Measurements from ENCODE around the gene NOVA2. TPM values are rescaled to one million over a fixed set of nuclear protein-coding genes. Genes with fewer than 3 reads are reported as not detected.

Gene NOVA2
- total and polyA plus RNA-seq, 9 of the 15 experiments (the other 6 are each of a cell fraction or from before 2014, with no cell fraction given), result not detected

- DNase-seq (ENCODE audit: extremely low read depth in 1 of 4, low spot score in 3 of 4), result no peak
- no peak for ATAC-seq
- Histone ChIP-seq H3K36me3 (ENCODE audit: control insufficient read depth, insufficient read depth, low read length) (no peaks in the 10 kb centered on the region), H3K4me1 (replicated peaks in 1 of 2; ENCODE audit: control insufficient read depth in 2 of 2, insufficient read depth in 2 of 2, low read length in 2 of 2) (peaks cover 0 to 9% of the 10 kb centered on the region in 2 experiments; a peak in 3 of 5 replicates), H2AFZ (ENCODE audit: low read depth, low read length) (no peak overlapping the region), H3K9me1 (ENCODE audit: control insufficient read depth, insufficient read depth, low read length) (no peaks in the 10 kb centered on the region), H3K9ac (ENCODE audit: insufficient read depth in 1 of 2, low read depth in 2 of 2, low read length in 2 of 2) (no peak overlapping the region; a peak in 1 of 4 replicates), H3K4me3 (no peak overlapping the region), H3K79me2 (ENCODE audit: control insufficient read depth, insufficient read depth, low read length) (no peaks in the 10 kb centered on the region), H4K20me1 (replicated peaks; ENCODE audit: control insufficient read depth, insufficient read depth, low read length) (no peaks in the 10 kb centered on the region; the same call in 1 of the 2 replicates), H3K27ac (ENCODE audit: extremely low read depth, low read depth, low read length) (no peak overlapping the region), H3K27me3 (ENCODE audit: control insufficient read depth in 2 of 2, insufficient read depth in 2 of 2, low read length in 2 of 2) (peaks cover 16 to 49% of the 10 kb centered on the region in 2 experiments; a peak in 4 of 5 replicates), H3K4me2 (ENCODE audit: insufficient read depth, low read length) (no peak overlapping the region), H3K9me3 (replicated peaks; ENCODE audit: control insufficient read depth, insufficient read depth, low read depth, low read length) (no peaks in the 10 kb centered on the region)
- POLR2A ChIA-PET, result interaction anchor here (0.6 kb wide), 1 partner anchor 44 kb away, joined by 3 read pairs; no protein-coding TSS in a partner anchor
- FAIRE-seq, result no peak
- no TSS peak for BruUV-seq (replicated peaks)
- CTCF ChIA-PET (ENCODE audit: low intra/inter-chr PET ratio), result no interaction called here
- intact Hi-C loops (cut with micrococcal nuclease), result no loop called here
- 0% methylated on average over 3 of the region's 9 CpGs for WGBS (ENCODE audit: insufficient coverage, low coverage, missing lambda C conversion rate)
- in situ Hi-C loops (cut with MboI), result no loop called here
- no peak for TF ChIP-seq ZNF24 (IDR thresholded peaks at IDR 0.05)
- TF ChIP-seq NEUROD1 (IDR thresholded peaks at IDR 0.05; ENCODE audit: borderline replicate concordance, low read depth, low read length, partially characterized antibody), result no peak
- TF ChIP-seq ZNF436 (CRISPR knock-in tag; IDR thresholded peaks at IDR 0.05), result no peak
- no peak for TF ChIP-seq ZNF766 (CRISPR knock-in tag; conservative IDR thresholded peaks at IDR 0.05)
- no peak for TF ChIP-seq CTCFL (IDR thresholded peaks at IDR 0.05; ENCODE audit: borderline replicate concordance, insufficient read depth, low read depth, low read length, poor library complexity, severe bottlenecking)
- TF ChIP-seq CXXC5 (CRISPR knock-in tag; IDR thresholded peaks at IDR 0.05), result no peak
- TF ChIP-seq U2AF1 (optimal IDR thresholded peaks at IDR 0.05; ENCODE audit: low read depth, low read length), result no peak
- no peak for TF ChIP-seq AFF4 (CRISPR knock-in tag; IDR thresholded peaks at IDR 0.05)
- TF ChIP-seq ZNF780A (CRISPR knock-in tag; IDR thresholded peaks at IDR 0.05), result no peak
- TF ChIP-seq PURB (CRISPR knock-in tag; IDR thresholded peaks at IDR 0.05; ENCODE audit: low read depth), result no peak
- no peak for TF ChIP-seq CC2D1A (IDR thresholded peaks at IDR 0.05)
- no peak for TF ChIP-seq STAT6 (CRISPR knock-in tag; IDR thresholded peaks at IDR 0.05)
- TF ChIP-seq KDM4B (IDR thresholded peaks at IDR 0.05; ENCODE audit: borderline replicate concordance in 2 of 2, low read depth in 1 of 2), result no peak
- no peak for TF ChIP-seq HDAC2 (IDR thresholded peaks at IDR 0.05)
- TF ChIP-seq ZNF764 (CRISPR knock-in tag; IDR thresholded peaks at IDR 0.05; ENCODE audit: low read depth), result no peak
Measured at GRCh38 chr19:45933759-45934158, 39.9 kb downstream of the NOVA2 start.
